Keratinocyte (primary cell): ENCODE data around the gene SZRD1. TPM values are rescaled to one million over a fixed set of nuclear protein-coding genes. Genes with fewer than 3 reads are reported as not detected.
A peak's percentile ranks its signal among the peaks of the same experiment; 100 is the strongest.
"Not testable (repeated sequence)": the region's sequence is repeated elsewhere in the genome, so short reads cannot be mapped to it uniquely, and the experiment has no call there.

ENCODE experiments used
- DNase-seq: peaks from one replicate; pipeline ENCODE4 v3.0.0-alpha.2; 2011; ENCODE audit warnings: low read depth, missing footprints, low spot score
- FAIRE-seq: peaks from 2 replicates; lab custom pipeline; 2011; peaks lifted over from hg19 to GRCh38; lab: Jason Lieb, UNC
- H2AFZ ChIP-seq: 2 replicates; pipeline ENCODE4 v1.6.0; 2012; ENCODE audit warnings: low read length, control low read depth, inconsistent platforms; ENCODE audit not compliant: control insufficient read depth
- H3K27ac ChIP-seq: 2 replicates; pipeline ENCODE4 v1.5.1; 2011; ENCODE audit warnings: low read length; ENCODE audit not compliant: control insufficient read depth, insufficient read depth
- H3K27me3 ChIP-seq: 3 replicates; pipeline ENCODE4 v1.6.0; 2011; ENCODE audit warnings: low read length; ENCODE audit not compliant: control insufficient read depth, insufficient read depth; ENCODE audit errors: extremely low read depth
- H3K36me3 ChIP-seq, 2 experiments: 2 replicates in 1 of 2; 3 replicates in 1 of 2; pipeline ENCODE4 v1.5.1; 2011; ENCODE audit warnings: low read length in 2 of 2, mild to moderate bottlenecking in 1 of 2; ENCODE audit not compliant: control insufficient read depth in 2 of 2, insufficient read depth in 2 of 2; ENCODE audit errors: extremely low read depth in 1 of 2
- H3K4me1 ChIP-seq: 3 replicates; pipeline ENCODE4 v1.5.1; 2011; ENCODE audit warnings: low read length; ENCODE audit not compliant: control insufficient read depth, insufficient read depth; ENCODE audit errors: extremely low read depth
- H3K4me2 ChIP-seq: 3 replicates; pipeline ENCODE4 v1.6.0; 2011; ENCODE audit warnings: low read depth, low read length; ENCODE audit not compliant: control insufficient read depth, insufficient read depth; ENCODE audit errors: extremely low read depth
- H3K4me3 ChIP-seq, 3 experiments: fragments of 200-600 bp in 1 of 3; sonication (generic) in 1 of 3; 2 replicates in 2 of 3; 3 replicates in 1 of 3; pipeline ENCODE4 v1.5.1; 2011 to 2016; ENCODE audit warnings: low read length in 3 of 3, mild to moderate bottlenecking in 3 of 3, control low read depth in 2 of 3, inconsistent platforms in 1 of 3, low read depth in 1 of 3, mixed read lengths in 1 of 3, mixed run types in 1 of 3, moderate library complexity in 1 of 3; ENCODE audit not compliant: control insufficient read depth in 2 of 3, insufficient read depth in 2 of 3; ENCODE audit errors: extremely low read depth in 1 of 3
- H3K79me2 ChIP-seq: 2 replicates; pipeline ENCODE4 v1.6.0; 2012; ENCODE audit warnings: low read length; ENCODE audit not compliant: control insufficient read depth, insufficient read depth
- H3K9ac ChIP-seq: 3 replicates; pipeline ENCODE4 v1.6.0; 2011; ENCODE audit warnings: low read length; ENCODE audit not compliant: control insufficient read depth, insufficient read depth; ENCODE audit errors: extremely low read depth
- H3K9me1 ChIP-seq: 3 replicates; pipeline ENCODE4 v1.6.0; 2011; ENCODE audit warnings: low read length; ENCODE audit not compliant: control insufficient read depth, insufficient read depth; ENCODE audit errors: extremely low read depth
- H3K9me3 ChIP-seq: 2 replicates; pipeline ENCODE4 v1.5.1; 2012; ENCODE audit warnings: low read depth, low read length; ENCODE audit not compliant: control insufficient read depth
- H4K20me1 ChIP-seq: 3 replicates; pipeline ENCODE4 v1.6.0; 2011; ENCODE audit warnings: low read length; ENCODE audit not compliant: control insufficient read depth, insufficient read depth; ENCODE audit errors: extremely low read depth
- CTCF ChIP-seq, 3 experiments: IDR thresholded peaks in 1 of 3; conservative IDR thresholded peaks in 1 of 3; optimal IDR thresholded peaks in 1 of 3; 2 replicates in 2 of 3; 3 replicates in 1 of 3; pipeline versions ENCODE3 to v1.5.1; 2011; ENCODE audit warnings: low read length in 3 of 3, mild to moderate bottlenecking in 3 of 3, moderate library complexity in 2 of 3, control low read depth in 1 of 3, inconsistent platforms in 1 of 3; ENCODE audit not compliant: insufficient read depth in 2 of 3; ENCODE audit errors: extremely low read depth in 1 of 3
- EZH2 ChIP-seq: IDR thresholded peaks from one replicate; pipeline ENCODE4 v1.6.1; 2012; ENCODE audit warnings: inconsistent platforms, mild to moderate bottlenecking, low read length, moderate library complexity
- dilution Hi-C: fragments of 300-500 bp; cut with MboI; formaldehyde crosslinking; loops from one replicate; pipeline ENCODE4 v1.7.0; 2020; ENCODE audit warnings: low sequenced_read_pairs; ENCODE audit not compliant: extremely low pct_ligation_motif_present
- polyA plus RNA-seq, 5 experiments: library from polyadenylated mRNA; depleted of rRNA in 3 of 5; stranded (reverse) in 3 of 5; stranded (forward) in 1 of 5; unstranded in 1 of 5; fragments of >200 nt; gene quantifications; 1 replicate in 1 of 5; 2 replicates in 3 of 5; 3 replicates in 1 of 5; pipeline versions ENCODE4 v1.2.1 to v1.2.3, GENCODE V29; 2011 to 2012; ENCODE audit warnings: missing spikeins in 2 of 5, low read depth in 1 of 5, low replicate concordance in 1 of 5

Gene SZRD1
- polyA plus RNA-seq, 1 donor (not counting 4 experiments of a cell fraction or from before 2014, with no cell fraction given), result 68.7 TPM

GRCh38 chr1:16342331-16343062 is 24.5 kb upstream of the SZRD1 start:
- DNase-seq, result no peak
- Histone ChIP-seq H3K27ac (no peak overlapping the region), H3K4me2 (no peak overlapping the region), H3K4me1 (no peaks in the 10 kb centered on the region), H3K9me3 (no peaks in the 10 kb centered on the region), H3K4me3 (no peak overlapping the region), H2AFZ (no peak overlapping the region), H3K79me2 (peaks cover 66% of the 10 kb centered on the region), H3K36me3 (peaks cover 0 to 3% of the 10 kb centered on the region in 2 experiments), H3K27me3 (no peaks in the 10 kb centered on the region), H3K9me1 (peaks cover 3% of the 10 kb centered on the region), H3K9ac (no peak overlapping the region), H4K20me1 (no peaks in the 10 kb centered on the region)
- dilution Hi-C loops, result no loop called here
- no peak for TF ChIP-seq EZH2
- no peak for FAIRE-seq

- H3K36me3 ChIP-seq, H3K9me1 ChIP-seq, dilution Hi-C loops, DNase-seq, H3K4me1 ChIP-seq, H3K4me3 ChIP-seq, H3K9ac ChIP-seq, H3K4me2 ChIP-seq, H3K27me3 ChIP-seq, H4K20me1 ChIP-seq, FAIRE-seq, H3K27ac ChIP-seq, H2AFZ ChIP-seq, H3K9me3 ChIP-seq: not testable (repeated sequence)
- H3K79me2 ChIP-seq, result peaks cover 73% of the 10 kb centered on the region
Observed at GRCh38 chr1:16343276-16343675, 23.8 kb upstream of the SZRD1 start.

GRCh38 chr1:16348414-16349182 is 18.4 kb upstream of the SZRD1 start:
- no peak overlapping the region for H3K9ac ChIP-seq
- peaks cover 12% of the 10 kb centered on the region for H3K4me1 ChIP-seq
- no peak overlapping the region for H3K4me2 ChIP-seq
- DNase-seq, result no peak
- FAIRE-seq, result no peak
- H4K20me1 ChIP-seq, result no peaks in the 10 kb centered on the region
- peaks cover 76% of the 10 kb centered on the region for H3K79me2 ChIP-seq
- peak overlapping the region; percentile 56 for H3K27ac ChIP-seq
- no peaks in the 10 kb centered on the region for H3K36me3 ChIP-seq
- dilution Hi-C loops, result no loop called here
- no peaks in the 10 kb centered on the region for H3K27me3 ChIP-seq
- H3K9me3 ChIP-seq, result no peaks in the 10 kb centered on the region
- H3K9me1 ChIP-seq, result peaks cover 6% of the 10 kb centered on the region
- no peak overlapping the region for H2AFZ ChIP-seq
- H3K4me3 ChIP-seq, result no peak overlapping the region
- no peak for TF ChIP-seq CTCF (optimal IDR thresholded peaks at IDR 0.05 in 1 of 3, IDR thresholded peaks at IDR 0.05 in 1 of 3, conservative IDR thresholded peaks at IDR 0.05 in 1 of 3; ENCODE audit: extremely low read depth in 1 of 3, insufficient read depth in 2 of 3, low read length in 3 of 3)
- no peak for TF ChIP-seq EZH2
